HG03025 (cell line): ENCODE measurements around the gene DNMBP.
"Not testable (repeated sequence)": the region's sequence is repeated elsewhere in the genome, so short reads cannot be mapped to it uniquely, and the experiment has no call there.

Experiments
- ATAC-seq: cut with Tn5 transposase; IDR thresholded peaks from one replicate; pipeline ENCODE4 v1.9.1; 2021; ENCODE audit warnings: mild to moderate bottlenecking, moderate library complexity; ENCODE audit not compliant: unreplicated experiment, low FRiP score

Gene DNMBP

DNA sequence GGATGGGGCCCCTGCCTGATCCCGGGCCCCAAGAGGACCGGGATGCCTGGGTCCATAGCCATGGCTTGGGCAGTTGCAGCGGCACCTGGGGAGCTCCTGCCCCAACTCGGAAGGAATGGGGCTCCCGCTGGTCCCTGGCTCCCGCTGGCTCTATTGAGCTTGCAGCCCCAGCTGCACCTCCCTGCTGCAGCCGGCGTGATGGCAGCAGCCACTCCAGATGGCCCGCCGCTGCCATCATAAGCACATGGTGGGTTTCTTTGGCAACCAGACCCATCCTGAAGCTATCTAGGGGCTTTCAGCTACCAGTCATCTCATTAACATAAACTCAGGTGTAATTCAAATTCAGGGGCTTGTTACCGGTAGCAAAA lies 11.1 kb upstream of the DNMBP start:
- no peak for ATAC-seq

DNA sequence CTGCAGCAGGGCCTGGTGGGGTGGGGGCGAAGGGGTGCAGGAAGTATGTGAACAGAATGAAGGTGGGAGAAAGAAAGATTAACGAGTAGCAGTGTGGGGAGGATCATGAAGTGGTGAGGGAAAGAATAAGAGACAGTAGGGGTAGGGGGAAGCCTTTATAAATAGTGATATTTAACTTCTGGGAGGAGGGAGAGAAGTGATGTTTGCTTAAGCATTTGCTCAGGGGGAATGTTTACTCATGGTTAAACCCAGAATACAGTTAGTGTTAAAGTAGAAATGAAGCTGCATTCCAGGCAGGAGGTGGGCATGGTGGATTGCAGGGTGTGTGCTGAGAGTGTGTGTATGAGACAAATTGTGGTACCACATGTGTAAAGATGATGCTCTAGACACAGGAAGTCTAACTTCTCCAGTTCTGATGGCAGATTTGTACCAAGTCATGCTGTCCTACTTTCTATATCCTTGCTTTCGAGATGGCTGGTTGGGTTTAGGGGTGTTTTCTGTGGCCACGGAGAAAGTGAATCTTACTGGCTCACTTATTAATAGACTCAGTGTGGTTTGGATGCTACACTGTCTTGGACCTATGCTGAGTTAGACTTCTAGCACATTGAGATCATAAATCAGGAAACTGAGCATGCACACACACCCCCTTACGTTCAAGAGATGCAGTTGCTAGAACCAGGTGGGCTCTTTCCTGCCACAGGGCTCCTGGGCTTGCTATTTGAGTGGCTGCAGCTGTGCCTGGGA lies 10.6 kb upstream of the DNMBP start:
- no peak for ATAC-seq

DNA sequence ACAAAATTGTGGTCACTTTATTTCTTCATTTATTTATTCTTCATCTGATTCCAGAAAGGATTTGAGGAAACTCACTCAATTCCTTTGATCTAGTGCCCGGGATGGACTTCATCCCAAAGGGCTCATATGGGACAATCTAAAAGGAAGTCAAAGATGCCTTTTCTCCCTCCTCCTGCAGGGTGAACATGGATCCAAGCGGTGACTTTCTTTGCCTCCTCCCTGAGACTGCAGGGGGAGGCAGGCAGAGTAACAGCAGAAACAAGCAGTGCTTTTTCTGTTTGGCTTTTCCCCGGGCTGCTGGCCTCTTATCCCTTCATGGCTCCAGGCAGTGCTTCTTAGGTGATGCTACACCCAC lies 10.0 kb upstream of the DNMBP start:
- ATAC-seq = no peak

DNA sequence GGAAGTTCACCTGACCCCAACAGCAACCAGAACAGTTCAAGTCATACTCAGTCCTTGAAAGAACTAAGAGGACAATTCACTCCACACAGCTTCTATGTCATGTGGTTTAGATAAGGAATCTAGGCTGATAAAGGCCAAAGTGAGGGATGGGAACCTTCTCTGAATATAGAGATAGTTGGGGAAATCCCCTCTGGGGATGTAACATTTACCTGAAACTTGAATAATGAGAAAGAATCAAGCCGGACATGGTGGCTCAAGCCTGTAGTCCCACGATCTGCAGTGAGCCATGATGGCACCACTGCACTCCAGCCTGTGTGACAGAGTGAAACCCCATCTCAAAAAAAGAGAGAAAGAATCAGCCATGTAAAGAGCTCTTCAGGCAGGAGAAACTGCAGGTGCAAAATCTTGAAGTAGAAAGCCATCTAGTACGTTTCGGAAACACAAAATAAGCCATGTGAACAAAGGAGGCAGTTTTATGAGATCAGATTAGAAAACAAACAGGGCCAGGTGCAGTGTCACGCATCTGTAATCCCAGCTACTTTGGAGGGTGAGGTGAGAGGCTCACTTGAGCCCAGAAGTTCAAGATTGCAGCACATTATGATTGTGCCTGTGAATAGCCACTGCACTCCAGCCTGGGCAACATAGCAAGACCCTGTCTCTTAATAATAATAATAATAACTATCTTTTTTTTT lies 4.5 kb upstream of the DNMBP start:
- ATAC-seq = peak; percentile 72

DNA sequence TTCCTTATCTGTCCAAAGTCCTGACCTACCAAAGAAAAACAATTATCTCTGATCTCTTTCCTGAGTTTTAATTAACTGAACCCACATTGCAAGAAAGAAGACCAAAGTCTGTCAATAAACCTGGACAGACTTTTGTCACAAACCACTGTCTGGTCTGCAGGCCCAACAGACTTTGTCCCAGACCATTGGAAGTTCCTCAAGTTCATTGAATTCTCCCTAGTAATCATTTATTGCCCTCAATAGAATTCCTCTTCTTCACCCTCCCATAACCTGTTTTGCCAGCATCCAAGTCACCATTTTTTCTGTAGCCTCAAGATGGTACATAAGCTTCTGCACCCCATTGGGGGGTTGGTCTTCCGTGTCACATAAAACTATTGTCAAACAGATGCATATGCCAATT lies 3.9 kb upstream of the DNMBP start:
- ATAC-seq = no peak

DNA sequence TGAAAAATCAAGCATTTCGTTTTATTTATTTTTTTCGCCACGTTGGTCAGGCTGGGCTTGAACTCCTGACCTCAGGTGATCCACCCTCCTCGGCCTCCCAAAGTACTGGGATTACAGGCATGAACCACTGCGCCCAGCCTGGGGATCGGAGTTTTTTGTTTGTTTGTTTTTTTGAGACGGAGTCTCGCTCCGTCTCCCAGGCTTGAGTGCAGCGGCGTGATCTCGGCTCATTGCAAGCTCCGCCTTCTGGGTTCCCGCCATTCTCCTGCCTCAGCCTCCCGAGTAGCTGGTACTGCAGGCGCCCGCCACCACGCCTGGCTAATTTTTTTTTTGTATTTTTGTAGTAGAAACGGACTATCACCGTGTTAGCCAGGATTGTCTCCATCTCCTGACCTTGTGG lies 2.2 kb upstream of the DNMBP start:
- not testable (repeated sequence) for ATAC-seq

DNA sequence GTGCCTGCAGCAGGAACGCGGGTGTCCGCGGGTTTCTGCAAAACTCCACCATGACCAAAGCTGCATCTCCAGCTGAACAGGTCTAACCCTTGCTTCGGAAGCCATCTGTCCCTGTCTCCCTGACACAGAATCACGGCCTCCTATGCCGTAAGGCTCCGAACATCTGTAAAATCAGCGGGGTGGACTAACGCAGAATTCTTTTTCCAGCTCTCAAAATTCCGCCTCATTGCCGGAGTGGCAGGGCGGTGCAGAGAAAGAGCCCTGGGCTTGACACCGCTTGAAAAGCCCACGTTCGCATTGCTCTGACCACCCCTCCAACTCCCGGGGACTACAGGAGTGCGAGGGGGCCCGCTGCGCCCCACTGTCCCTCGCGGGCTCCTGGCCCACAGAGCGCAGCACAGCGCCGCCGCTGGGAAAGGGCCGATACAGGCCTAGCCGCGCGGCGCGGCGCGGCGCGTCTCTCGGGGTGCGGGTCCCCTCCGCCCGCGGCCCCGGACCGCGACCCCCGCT lies 409 bp downstream of the DNMBP start:
- peak; percentile 38 for ATAC-seq

DNA sequence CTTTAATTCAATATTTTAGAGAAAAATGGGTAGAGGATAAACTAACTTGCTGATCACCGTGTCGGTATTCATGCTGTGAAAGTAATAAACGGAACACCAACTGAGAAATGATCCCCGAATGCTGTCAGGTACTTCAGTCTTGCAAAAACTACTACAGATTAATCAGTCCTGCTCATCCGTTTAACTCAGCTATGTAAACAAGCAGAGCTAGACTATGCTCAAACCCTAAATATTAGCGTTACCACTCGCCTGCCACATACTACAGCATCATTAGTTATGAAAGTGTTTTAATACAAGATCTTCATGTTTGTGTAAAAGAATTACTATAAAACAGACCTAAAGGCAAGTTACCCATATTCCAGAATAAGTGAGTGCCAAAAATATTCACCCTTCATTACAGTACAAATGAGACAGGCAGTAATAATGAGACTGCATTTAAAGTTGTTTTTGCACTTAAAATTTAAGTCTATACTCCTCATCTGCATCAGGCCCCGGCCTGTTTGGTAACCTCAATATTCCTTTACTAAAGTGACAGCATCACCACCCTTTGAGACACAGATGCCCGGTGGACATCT lies 952 bp downstream of the DNMBP start:
- ATAC-seq = no peak

DNA sequence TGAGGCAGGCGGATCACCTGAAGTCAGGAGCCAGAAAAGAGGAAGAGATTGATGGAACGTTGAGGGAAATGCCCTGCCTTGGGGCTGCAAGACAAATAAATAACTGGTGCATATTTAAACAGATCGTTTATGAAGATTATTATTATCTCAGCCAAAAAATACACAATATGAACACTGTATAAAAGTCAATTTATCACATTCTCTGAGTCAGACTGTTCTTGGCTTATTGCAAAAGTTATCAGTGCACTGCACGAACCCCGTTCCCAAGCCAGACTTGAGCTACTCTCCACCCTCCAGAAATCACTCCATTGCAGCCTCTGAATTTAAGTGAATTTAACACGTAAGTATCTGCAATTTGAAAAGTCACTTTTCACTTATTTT lies 1.6 kb downstream of the DNMBP start:
- ATAC-seq = no peak

DNA sequence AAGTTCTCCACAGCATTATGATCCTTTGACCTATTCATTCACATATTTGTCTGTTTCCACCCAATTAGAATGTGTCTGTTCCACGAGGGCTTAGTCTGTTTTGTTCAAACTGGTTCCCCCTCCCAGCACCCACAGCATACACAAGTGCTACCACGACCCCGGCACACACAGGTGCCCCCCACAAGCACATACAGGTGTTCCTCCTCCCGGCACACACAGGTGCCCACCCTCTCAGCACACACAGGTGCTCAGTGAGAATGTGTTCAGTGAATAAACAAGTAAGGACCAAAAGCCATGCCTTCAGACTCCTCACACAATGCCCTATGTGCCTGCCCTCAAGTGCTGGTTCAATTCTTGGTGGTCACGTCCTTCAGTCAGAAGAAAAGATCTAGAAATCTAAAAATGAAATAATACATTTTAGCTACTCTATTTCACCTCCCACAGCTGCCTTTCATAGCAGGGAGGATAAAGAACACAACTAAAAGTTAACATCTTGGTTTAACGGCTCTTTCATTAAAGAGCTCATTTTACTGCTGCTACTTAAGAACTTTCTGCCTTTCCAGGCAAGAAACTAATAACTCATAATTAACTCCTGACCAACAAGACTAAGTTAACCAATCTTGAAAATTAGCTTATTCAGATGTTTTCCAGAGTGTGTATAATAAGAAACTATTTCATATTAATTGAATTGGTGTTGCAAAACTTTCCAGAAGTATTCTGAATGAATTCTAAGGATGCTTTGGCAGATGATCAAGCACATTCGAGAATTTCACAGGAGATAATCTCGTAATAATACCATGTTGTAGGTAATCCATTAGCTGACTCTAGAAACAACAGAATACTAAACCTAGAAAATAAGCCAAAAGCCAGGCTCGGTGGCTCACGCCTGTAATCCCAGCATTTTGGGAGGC lies 2.3 kb downstream of the DNMBP start:
- ATAC-seq = no peak

DNA sequence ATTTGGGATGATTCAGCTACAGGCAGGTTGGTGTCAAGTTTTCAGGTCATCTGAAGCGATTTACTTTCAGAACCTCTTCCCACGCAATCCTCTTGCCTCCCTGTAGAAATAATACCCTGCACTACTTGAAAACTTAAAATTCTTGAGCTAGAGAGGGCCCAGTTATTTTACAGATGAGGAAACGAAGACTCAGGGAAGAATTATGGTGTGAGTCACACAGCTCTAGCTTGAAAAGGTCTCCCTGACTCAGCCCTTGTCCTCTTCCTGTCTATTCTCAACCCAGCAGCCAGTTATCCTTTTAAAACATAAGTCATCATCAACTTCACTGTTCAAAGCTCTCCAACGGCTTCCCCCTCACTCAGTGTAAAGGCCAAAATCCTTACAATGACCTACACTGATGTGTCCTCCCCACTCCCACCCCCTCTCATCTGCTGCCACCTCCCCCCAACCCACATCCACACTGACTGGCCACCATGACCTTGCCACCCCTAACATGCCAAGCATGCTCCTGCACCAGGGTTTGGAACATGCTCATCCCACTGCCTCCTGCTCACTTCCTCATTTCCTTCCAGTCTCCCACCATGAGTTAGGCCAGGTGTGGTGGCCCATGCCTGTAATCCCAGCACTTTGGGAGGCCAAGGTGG lies 3.4 kb downstream of the DNMBP start:
- ATAC-seq = no peak

DNA sequence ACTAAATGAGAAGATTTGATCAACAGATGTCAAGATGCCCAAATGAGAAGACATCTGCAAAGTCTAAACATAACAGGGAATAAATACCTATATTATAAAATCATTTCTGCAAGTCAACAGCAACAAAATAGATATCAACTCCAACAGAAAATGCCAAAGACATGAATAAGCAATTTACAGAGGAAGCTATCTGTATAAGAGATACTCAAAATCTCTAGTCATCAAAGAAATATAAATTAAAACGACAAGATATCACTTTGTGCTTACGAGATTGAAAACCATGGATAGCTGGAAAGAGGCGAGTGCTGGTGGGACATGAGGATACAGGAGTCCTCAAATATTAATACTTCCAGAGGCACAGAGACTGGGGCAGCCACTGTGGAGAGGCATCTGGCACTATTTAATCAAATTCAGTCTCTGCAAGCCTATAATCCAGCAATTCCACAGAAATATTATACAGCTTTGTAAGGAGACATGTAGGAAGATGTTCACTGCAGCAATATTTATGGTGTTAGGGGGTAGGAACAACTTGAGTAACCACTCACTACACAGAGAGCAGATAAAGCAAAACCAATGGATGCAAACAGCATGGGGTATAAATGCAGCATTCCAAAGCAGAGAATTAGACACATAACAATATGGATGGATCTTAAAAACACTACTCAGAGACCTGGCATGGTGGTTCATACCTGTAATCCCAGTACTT lies 4.8 kb downstream of the DNMBP start:
- ATAC-seq = no peak

DNA sequence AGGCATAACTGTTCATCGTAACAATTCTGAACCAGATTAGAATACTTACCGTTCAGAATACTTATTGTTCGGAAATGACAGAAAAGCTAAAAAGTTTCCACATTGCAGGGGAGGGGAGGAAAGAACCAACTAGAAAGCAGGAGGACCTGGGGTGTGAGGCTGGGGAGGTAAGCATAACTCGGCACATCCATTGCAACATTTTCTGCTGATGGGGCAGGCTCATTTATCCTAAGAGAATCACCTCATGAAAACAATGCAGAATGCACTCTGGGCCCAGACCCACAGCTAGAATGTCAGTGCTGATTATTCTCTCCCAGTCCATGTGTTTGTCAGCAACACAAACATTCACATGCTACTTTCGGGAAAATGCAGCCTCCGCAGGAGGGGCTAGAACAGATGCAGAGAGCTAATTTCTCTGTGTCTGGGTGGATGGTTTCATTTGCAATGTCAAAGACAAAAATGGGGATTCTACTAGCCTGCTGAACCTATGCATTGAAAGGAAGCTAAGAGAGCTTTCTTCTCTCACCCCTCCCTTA lies 9.6 kb downstream of the DNMBP start:
- no peak for ATAC-seq

DNA sequence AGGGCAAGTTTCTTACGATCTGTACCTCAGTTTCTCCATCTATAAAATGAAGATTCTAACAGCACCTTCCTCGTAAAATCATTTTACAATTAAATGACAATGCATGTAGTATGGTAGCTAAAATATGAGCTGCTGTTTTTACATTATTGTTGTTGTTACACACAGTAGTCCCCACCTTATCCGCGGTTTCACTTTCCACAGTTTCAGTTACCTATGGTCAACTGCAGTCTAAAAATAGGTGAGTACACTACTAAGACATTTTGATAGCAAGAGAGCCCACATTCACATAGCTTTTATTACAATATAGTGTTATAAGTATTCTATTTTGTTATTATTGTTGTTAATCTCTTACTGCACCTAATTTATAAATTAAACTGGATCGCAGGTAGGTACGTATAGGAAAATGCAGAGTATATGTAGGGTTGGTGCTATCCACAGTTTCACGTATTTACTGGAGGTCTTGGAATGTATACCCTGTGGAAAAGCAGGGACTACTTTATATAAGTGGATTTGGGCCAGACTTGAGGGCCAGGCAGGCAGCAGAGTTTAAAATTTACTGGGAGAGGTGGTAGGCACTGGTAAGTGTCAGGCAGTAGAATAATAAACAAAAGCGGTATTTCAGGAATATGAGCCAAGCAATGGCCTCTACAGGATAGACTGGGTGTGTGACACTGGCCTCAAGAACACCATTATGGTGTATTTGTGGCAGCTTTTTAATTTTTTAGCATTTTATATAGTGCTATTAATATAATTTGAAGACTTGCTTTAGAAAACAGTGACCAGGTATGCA lies 10.2 kb downstream of the DNMBP start:
- no peak for ATAC-seq

DNA sequence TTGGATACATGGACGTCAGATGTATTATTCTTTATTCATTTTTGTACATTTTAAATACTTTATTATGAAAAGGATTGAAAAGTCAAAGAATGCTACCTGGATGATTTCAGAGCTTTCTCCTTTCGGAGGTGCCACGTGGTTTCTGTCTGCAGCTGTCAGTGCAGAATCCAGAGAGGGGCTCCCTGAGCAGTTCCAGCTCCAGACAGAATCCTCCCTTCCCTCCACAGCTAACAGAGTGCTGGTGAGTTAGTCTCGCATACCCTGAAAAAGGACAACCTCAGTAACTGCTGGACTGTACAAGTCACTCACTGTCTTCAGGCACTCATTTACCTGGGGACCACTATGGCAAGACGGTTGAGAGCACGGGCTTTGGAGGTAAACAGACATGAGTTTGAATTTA lies 10.9 kb downstream of the DNMBP start:
- ATAC-seq = no peak

DNA sequence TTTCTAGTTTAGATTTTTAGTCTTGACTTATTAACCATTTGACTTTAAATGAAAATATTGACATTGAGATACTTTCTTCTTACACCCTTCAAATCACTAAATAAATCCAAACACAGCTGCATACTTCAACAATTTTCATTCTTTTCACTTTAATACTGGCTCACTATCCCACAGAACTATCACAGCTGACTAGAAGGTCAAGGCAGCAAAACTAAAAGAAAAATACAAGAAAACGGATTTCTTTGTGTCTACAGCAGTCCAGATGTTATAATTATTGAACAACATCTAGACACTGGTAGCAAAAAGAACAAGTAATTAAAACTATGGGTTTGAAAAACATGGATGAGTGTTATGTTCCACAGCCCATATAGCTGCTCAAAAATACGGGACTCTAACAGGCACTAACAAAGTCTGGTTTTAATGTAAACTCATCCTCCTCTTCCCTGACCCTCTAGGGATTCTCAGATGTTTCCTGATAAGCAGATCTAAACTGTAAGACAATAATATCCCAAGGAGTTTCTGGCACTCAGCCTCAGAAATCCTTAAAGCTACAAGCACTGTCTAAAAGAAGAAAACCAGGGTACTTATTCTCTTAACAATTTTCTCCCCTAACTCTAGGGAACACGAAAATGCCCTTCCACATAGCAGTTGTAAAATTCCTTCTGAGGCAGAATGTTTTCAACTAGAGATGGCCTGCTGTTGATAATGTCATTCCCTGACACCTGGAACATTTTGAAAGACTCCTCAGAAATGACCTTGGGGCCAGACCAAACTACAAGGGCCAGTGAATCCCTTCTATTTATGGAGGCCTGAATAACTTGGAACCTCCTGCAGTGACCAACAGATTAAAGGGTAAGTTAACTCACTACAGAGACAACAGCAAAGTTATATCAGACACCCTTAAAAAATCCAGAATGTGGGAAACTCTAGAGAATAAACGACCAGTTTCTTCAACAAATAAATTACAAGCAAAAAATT lies 12.8 kb downstream of the DNMBP start:
- ATAC-seq = no peak

DNA sequence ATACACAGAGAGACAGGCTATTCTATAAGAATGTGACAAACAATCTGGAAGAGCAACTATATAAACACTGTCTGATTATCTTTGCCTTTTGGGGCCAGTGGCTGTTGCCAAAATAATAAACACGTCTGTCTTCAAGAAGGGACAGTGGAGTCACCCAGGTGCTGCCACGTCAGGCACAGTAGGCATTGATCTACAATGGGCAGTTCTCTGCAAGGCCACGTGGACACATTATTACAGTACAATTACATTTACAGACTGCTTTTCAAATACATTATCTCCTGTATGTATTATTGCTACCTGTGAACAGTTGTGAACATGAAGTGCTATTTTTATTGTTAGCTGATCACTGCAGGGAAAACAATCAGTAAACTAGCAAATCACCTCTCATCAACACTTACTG lies 14.0 kb downstream of the DNMBP start:
- ATAC-seq = no peak

DNA sequence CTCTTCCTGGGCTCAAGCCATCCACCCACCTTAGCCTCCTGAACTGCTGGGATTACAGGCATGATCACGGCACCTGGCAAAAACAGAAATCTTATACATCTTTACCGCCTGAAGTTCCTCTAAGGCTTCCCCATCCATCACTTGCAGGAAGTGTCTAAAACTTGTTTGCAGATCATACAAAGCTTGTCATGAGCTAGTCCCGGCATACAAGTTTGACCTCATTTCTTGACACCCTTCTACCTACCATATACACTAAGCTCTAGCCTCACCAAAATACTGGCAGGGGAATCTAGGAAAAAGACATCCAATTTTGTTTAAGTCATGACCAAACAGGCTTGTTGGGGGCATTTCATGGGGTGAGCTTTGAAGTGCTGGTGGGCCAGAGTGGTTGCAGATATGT lies 14.5 kb downstream of the DNMBP start:
- ATAC-seq = no peak
